HG03045 (cell line): ENCODE measurements around the gene SLC35F6.

ENCODE experiments used
- ATAC-seq: cut with Tn5 transposase; IDR thresholded peaks from one replicate; pipeline ENCODE4 v1.9.1; 2021; ENCODE audit warnings: mild to moderate bottlenecking, moderate library complexity; ENCODE audit not compliant: unreplicated experiment

Gene SLC35F6

GRCh38 chr2:26816893-26817292, 52.8 kb downstream of the SLC35F6 start:
- no peak for ATAC-seq

GRCh38 chr2:26818255-26818654, 54.2 kb downstream of the SLC35F6 start:
- no peak for ATAC-seq

- ATAC-seq = no peak
These were observed 54.9 kb downstream of the SLC35F6 start for GRCh38 chr2:26818972-26819371.

- ATAC-seq = no peak
These were observed 56.8 kb downstream of the SLC35F6 start for GRCh38 chr2:26820932-26821331.

- no peak for ATAC-seq
These were observed 58.8 kb downstream of the SLC35F6 start for GRCh38 chr2:26822877-26823276.
